MV-4-11 (cell line): Measurements from ENCODE around the gene UTS2R.
"Not testable (repeated sequence)": the region's sequence is repeated elsewhere in the genome, so short reads cannot be mapped to it uniquely, and the experiment has no call there.

Experiments used
- DNase-seq: peaks from one replicate; lab custom pipeline; 2025; lab: John Stamatoyannopoulos, UW

The UTS2R gene

GRCh38 chr17:82375359-82376041 lies 3.9 kb downstream of the UTS2R start:
- DNase-seq, result no peak

- DNase-seq, result no peak
Measured at GRCh38 chr17:82376042-82376730, 4.6 kb downstream of the UTS2R start.

- DNase-seq, result not testable (repeated sequence)
Measured at GRCh38 chr17:82377294-82377693, 5.7 kb downstream of the UTS2R start.

- DNase-seq, result no peak
Measured at GRCh38 chr17:82377924-82378740, 6.6 kb downstream of the UTS2R start.

GRCh38 chr17:82378741-82379021 lies 7.1 kb downstream of the UTS2R start:
- no peak for DNase-seq

- DNase-seq, result no peak
Measured at GRCh38 chr17:82380860-82381702, 9.5 kb downstream of the UTS2R start.

GRCh38 chr17:82381703-82382009 lies 10.1 kb downstream of the UTS2R start:
- DNase-seq, result not testable (repeated sequence)

- not testable (repeated sequence) for DNase-seq
Measured at GRCh38 chr17:82382220-82382932, 10.8 kb downstream of the UTS2R start.

- DNase-seq, result no peak
Measured at GRCh38 chr17:82382933-82383255, 11.3 kb downstream of the UTS2R start.

GRCh38 chr17:82383411-82383810 lies 11.8 kb downstream of the UTS2R start:
- DNase-seq, result no peak

GRCh38 chr17:82384051-82384729 lies 12.6 kb downstream of the UTS2R start:
- no peak for DNase-seq

GRCh38 chr17:82384730-82385481 lies 13.3 kb downstream of the UTS2R start:
- no peak for DNase-seq

GRCh38 chr17:82385559-82386254 lies 14.1 kb downstream of the UTS2R start:
- DNase-seq, result no peak

- DNase-seq, result no peak
Measured at GRCh38 chr17:82386255-82386831, 14.8 kb downstream of the UTS2R start.

- no peak for DNase-seq
Measured at GRCh38 chr17:82386881-82387704, 15.5 kb downstream of the UTS2R start.

GRCh38 chr17:82387705-82388106 lies 16.1 kb downstream of the UTS2R start:
- DNase-seq, result no peak

GRCh38 chr17:82388223-82388921 lies 16.8 kb downstream of the UTS2R start:
- DNase-seq, result no peak

- DNase-seq, result peak; percentile 32
Measured at GRCh38 chr17:82388922-82389283, 17.3 kb downstream of the UTS2R start.
